SU-DHL-6 (cell line): ENCODE measurements around the gene HMGCR.

Experiments
- CTCF ChIP-seq: fragments of 200-600 bp; sonication (generic); IDR thresholded peaks from one replicate; pipeline ENCODE4 v1.5.1; 2017; ENCODE audit warnings: antibody characterized with exemption, mild to moderate bottlenecking, low read length, moderate library complexity; ENCODE audit not compliant: insufficient read depth, poor library complexity, severe bottlenecking
- EZH2phosphoT487 ChIP-seq: fragments of 200-600 bp; sonication (generic), shearing (Covaris generic); conservative IDR thresholded peaks from 2 replicates; pipeline ENCODE4 v1.6.1; 2018; ENCODE audit warnings: mild to moderate bottlenecking, antibody characterized with exemption, low read length, moderate library complexity, mixed read lengths

DNA sequence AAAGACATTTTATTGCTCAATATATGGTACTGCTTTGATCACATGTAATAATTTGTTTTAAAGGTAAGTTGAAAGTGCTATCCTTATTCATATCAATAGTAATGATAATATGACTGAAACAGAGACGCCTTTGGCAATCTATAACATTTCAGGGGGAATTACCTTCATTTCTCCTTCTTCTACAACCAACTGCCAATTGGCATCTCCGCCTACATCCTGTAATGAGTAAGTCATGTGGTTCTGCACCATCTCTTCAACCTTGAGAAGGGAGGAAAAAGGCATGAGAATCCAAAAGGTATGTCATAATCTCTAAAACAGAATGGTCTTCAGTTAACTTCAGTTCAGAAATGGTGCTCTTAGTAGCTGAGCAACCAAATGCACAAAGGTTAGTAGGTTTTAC, 52.4 kb downstream of the HMGCR start:
- no peak for TF ChIP-seq CTCF
- TF ChIP-seq EZH2phosphoT487 = no peak
